ENCODE data around the gene CCDC61.

Gene CCDC61

DNA sequence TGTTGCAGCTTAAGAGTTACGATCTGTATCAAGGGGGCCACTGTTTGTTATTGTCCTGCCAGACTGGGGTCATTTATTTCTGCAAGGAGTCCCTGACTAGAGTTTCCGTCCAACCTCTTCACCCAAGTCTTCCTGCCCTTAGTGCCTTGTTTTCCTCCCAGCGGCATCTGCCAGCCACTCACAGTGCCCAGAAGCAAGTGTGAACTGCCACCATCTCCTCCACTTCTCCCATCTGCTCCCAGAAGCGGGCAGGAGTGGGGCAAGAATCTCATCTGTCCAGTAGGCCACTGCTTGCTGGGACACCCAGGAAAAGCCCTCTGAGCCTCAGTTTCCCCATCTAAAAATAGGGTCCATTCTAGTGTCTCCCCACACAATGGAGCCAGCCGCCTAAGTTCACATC is 25.6 kb upstream of the CCDC61 start:
- Mint-ChIP-seq H3K4me1 (ENCODE audit: low read depth) (peaks cover 19% of the 10 kb centered on the region), H3K27me3 (peaks cover 70% of the 10 kb centered on the region), H3K27ac (no peak overlapping the region), H3K36me3 (ENCODE audit: low read depth) (no peaks in the 10 kb centered on the region), H3K4me3 (no peak overlapping the region), H3K9me3 (no peaks in the 10 kb centered on the region)

- no peaks in the 10 kb centered on the region for H3K36me3 Mint-ChIP-seq (ENCODE audit: low read depth)
- no peak overlapping the region for H3K27ac Mint-ChIP-seq
- H3K9me3 Mint-ChIP-seq, result no peaks in the 10 kb centered on the region
- peaks cover 73% of the 10 kb centered on the region for H3K27me3 Mint-ChIP-seq
- peaks cover 19% of the 10 kb centered on the region for H3K4me1 Mint-ChIP-seq (ENCODE audit: low read depth)
- no peak overlapping the region for H3K4me3 Mint-ChIP-seq
These were observed 23.9 kb upstream of the CCDC61 start for GRCh38 chr19:45971260-45971902.

- Mint-ChIP-seq H3K27ac (peak overlapping the region; percentile 3), H3K36me3 (ENCODE audit: low read depth) (no peaks in the 10 kb centered on the region), H3K4me3 (peak overlapping the region; percentile 23), H3K27me3 (peaks cover 71% of the 10 kb centered on the region), H3K9me3 (no peaks in the 10 kb centered on the region), H3K4me1 (ENCODE audit: low read depth) (peaks cover 19% of the 10 kb centered on the region)
These were observed 23.0 kb upstream of the CCDC61 start for GRCh38 chr19:45972081-45972946.

DNA sequence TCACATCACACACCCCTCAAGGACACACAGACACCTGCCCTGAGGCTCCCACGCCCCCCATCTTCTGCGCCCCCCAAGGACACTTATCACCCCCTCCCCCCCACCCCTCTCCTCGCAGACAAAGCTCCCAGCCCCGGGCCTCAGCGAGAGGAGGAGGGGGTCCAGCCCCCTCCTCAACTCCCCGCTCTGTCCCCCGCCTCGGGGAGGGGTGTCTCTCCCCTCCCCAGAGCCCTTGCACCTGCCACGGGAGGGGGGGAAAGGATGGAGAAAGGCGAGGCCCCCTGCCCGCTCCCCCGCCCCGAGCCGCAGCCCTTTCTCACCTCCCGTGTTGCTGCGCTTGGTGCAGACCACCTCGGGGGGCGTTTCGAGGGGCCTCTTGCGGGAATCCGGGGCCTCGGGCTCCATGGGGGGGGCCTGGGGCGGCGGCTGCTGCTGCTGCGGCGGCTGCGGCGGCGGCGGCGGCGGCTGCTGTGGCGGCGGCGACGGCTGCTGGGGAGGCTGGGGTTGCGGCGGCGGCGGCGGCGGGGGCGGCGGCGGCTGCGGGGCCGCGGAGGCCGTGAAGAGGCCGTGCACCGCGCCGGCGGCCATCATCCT is 22.2 kb upstream of the CCDC61 start:
- Mint-ChIP-seq H3K9me3 (no peaks in the 10 kb centered on the region), H3K4me3 (no peak overlapping the region), H3K4me1 (ENCODE audit: low read depth) (peaks cover 19% of the 10 kb centered on the region), H3K36me3 (ENCODE audit: low read depth) (no peaks in the 10 kb centered on the region), H3K27me3 (peaks cover 73% of the 10 kb centered on the region), H3K27ac (no peak overlapping the region)

DNA sequence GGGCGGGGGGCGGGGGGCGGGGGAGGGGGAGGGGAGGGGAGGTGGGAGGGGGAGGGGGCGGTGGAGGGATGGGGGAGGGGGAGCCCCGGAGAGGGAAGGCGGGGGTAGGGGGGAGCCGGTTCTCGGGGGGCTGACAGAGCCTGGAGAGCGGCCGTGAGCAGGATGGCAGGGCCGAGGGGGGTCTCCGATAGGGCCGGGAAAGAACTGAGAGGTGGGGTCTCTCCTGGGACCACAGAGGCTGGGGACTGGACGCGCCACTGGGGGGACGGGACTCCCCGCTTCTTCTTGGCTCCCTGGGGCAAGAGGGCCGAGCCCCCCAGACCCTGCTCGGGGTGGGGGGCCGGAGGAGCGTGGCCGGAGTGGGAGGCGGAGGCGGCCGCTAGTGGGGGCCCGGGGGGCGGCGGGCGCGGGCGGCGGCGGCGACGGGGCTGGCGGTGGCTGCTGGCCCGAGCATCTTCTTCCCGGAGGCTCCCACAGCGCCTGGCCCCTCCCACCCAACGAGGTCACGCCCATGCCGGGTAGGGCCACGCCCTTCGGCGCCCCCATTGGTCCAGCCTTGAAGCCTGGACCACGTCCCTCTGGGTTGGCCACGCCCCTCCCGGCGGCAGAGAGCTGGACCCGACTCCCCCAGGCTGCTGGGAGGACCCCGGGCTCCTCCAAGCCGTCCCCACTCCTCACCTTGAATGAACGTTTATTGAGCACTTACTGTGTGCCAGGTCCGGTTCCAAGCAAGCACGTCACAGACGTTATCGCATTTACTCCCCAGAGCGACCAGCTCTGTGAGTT is 21.5 kb upstream of the CCDC61 start, which contains the start of gene NOVA2:
Gene NOVA2, minus strand, starts transcription at position 313 of the 786 bp plus-strand sequence. CDS start 514 bp downstream, outside the sequence.
- H3K4me3 Mint-ChIP-seq, result no peak within 1 kb of the TSS

DNA sequence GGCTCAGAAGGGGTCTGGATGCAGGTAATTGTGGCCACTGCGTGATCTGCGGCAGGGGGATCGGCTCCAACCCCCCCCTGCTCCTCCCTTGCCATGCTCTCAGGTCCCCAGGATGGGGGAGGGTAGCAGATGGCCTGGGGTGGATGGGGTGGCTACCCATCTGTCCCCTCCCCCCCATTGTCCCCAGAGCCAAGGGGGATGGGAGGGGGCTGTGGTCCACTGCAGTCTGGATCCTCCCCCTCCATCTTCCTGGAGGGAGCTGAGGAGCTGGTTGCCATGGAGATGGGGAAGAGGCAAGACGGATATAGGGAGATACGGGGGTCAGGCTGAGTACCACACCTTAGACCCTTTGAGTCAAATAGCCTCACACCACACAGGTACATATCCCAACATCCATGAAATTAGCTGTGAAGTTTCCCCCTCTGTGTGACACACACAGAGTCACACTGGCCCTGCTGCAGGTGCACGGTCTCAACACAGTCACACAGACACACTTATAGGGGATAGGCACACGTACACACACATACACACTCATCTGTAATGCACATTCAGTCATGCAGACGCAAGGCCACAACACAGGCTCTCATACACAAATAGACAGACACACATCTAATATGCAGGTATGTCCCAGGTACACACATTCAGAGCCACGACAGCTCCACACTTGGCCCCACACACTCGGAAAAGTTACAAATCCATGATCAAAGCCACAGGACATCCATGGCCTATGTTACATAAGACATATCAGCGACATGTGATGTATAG is 19.8 kb upstream of the CCDC61 start:
- H3K9me3 Mint-ChIP-seq, result no peaks in the 10 kb centered on the region
- no peak overlapping the region for H3K4me3 Mint-ChIP-seq
- peaks cover 54% of the 10 kb centered on the region for H3K27me3 Mint-ChIP-seq
- peaks cover 19% of the 10 kb centered on the region for H3K4me1 Mint-ChIP-seq (ENCODE audit: low read depth)
- H3K36me3 Mint-ChIP-seq (ENCODE audit: low read depth), result no peaks in the 10 kb centered on the region
- no peak overlapping the region for H3K27ac Mint-ChIP-seq

More for the DNA sequence above, 21.5 kb upstream of the CCDC61 start, which contains the start of gene NOVA2:
- no peaks in the 10 kb centered on the region for H3K9me3 Mint-ChIP-seq
- H3K36me3 Mint-ChIP-seq (ENCODE audit: low read depth), result no peaks in the 10 kb centered on the region
- peaks cover 19% of the 10 kb centered on the region for H3K4me1 Mint-ChIP-seq (ENCODE audit: low read depth)
- peaks cover 71% of the 10 kb centered on the region for H3K27me3 Mint-ChIP-seq
- no peak within 1 kb of the TSS for H3K27ac Mint-ChIP-seq

DNA sequence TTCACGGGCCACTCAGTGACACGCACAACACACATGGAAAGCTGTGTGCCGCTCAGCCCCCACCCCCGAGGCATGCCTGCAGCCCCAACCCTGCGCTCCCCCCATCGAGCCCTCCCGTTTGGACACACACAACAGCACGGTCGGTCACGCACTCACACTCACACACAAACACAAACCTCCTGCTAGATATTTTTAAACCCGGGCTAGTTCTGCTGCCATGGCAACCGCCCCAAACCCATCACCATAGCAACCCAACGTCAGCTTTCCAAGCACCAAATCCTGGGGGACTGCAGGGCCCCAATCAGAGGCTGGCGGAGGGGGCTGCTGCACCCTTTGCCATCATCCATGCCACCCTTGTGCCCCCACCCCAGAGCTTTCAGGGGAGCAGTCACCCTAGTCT is 19.1 kb upstream of the CCDC61 start:
- Mint-ChIP-seq H3K4me3 (no peak overlapping the region), H3K27me3 (peaks cover 52% of the 10 kb centered on the region)

DNA sequence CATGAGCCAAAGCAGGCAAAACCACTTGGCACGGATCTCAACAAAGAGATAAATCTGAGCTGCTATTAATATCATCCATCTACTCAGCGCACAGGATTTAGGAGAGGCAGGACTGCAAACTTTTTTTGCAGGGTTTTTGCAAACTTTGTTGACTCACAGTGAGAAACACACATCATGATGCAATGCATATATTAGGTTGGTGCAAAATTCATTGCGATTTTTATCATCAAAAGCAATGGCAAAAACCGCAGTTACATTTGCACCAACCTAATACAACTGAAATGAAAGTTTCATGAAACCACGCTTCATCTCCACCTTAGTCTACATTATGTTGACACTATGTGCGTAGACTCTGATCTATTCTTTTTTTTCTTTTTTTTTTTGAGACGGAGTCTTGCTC is 17.1 kb upstream of the CCDC61 start:
- no peak overlapping the region for H3K27ac Mint-ChIP-seq
- peaks cover 3% of the 10 kb centered on the region for H3K4me1 Mint-ChIP-seq (ENCODE audit: low read depth)
- H3K9me3 Mint-ChIP-seq, result no peaks in the 10 kb centered on the region
- no peaks in the 10 kb centered on the region for H3K36me3 Mint-ChIP-seq (ENCODE audit: low read depth)
- H3K27me3 Mint-ChIP-seq, result peaks cover 45% of the 10 kb centered on the region
- H3K4me3 Mint-ChIP-seq, result no peak overlapping the region

More for the DNA sequence above, 19.1 kb upstream of the CCDC61 start:
- H3K27ac Mint-ChIP-seq, result no peak overlapping the region
- no peaks in the 10 kb centered on the region for H3K9me3 Mint-ChIP-seq
- no peaks in the 10 kb centered on the region for H3K36me3 Mint-ChIP-seq (ENCODE audit: low read depth)
- H3K4me1 Mint-ChIP-seq (ENCODE audit: low read depth), result peaks cover 17% of the 10 kb centered on the region

DNA sequence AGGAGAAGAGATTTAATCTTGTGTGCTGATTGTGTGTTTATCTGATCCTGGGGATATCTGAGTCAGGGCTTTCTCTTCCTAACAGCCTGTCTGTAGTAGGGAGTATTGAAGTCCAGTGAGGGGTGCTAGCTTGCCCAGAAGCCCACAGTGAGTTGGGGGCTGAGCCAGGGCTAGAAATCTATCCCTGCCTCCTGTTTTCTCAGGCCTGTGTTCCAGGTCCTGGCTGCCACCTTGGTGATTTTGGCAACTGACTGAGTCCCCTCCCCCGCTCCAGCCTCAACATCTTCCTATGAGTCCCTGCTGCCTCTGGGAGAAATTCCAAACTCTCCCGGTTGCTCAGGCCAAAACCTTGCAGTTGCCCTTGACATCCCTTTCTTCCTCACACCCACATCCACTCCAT is 13.9 kb upstream of the CCDC61 start:
- Mint-ChIP-seq H3K27ac (no peak overlapping the region), H3K36me3 (ENCODE audit: low read depth) (no peaks in the 10 kb centered on the region), H3K4me1 (ENCODE audit: low read depth) (no peaks in the 10 kb centered on the region), H3K27me3 (peaks cover 32% of the 10 kb centered on the region), H3K4me3 (no peak overlapping the region), H3K9me3 (peaks cover 4% of the 10 kb centered on the region)

DNA sequence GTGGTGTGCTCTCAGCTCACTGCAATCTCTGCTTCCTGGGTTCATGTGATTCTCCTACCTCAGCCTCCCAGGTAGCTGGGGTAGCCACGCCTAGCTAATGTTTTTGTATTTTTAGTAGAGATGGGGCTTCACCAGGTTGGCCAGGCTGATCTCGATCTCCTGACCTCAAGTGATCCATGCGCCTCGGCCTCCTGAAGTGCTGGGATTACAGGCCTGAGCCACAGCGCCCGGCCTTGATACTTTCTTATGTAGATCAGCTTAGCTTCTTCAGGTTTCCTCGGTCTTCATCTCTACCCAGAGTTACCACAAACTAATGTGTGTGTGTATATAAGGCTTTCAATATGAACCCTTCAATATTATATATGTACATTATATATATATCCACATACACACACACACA is 9.9 kb upstream of the CCDC61 start:
- no peaks in the 10 kb centered on the region for H3K4me1 Mint-ChIP-seq (ENCODE audit: low read depth)
- no peaks in the 10 kb centered on the region for H3K36me3 Mint-ChIP-seq (ENCODE audit: low read depth)

DNA sequence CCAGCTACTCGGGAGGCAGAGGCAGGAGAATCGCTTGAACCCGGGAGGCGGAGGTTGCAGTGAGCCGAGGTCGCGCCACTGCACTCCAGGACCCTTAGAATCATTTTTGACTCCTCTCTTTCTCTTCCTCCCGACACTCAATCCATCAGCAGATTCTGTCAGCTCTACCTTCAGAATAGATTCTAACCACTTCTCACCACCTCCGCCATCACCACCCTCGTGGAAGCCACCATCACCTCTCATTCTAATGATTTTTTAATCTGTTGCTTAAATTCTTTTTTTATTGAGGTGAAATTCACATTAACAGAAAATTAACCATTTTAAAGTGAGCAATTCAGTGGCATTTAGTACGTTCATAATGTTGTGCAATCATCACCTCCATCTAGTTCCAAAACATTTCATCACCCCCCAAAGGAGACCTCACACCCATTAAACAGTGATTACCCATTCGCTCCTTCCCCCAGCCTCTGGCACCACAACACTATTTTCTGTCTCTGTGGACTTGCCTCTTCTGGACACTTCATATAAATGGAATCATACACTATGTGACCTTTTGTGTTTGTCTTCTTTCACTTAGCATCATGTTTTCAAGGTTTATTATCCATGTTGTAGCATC is 5.0 kb upstream of the CCDC61 start:
- H3K27ac Mint-ChIP-seq, result no peak overlapping the region
- no peaks in the 10 kb centered on the region for H3K9me3 Mint-ChIP-seq
- H3K4me1 Mint-ChIP-seq (ENCODE audit: low read depth), result no peaks in the 10 kb centered on the region
- no peak overlapping the region for H3K4me3 Mint-ChIP-seq
- peaks cover 17% of the 10 kb centered on the region for H3K27me3 Mint-ChIP-seq
- no peaks in the 10 kb centered on the region for H3K36me3 Mint-ChIP-seq (ENCODE audit: low read depth)

More for the DNA sequence above, 9.9 kb upstream of the CCDC61 start:
- Mint-ChIP-seq H3K9me3 (peaks cover 4% of the 10 kb centered on the region), H3K4me3 (no peak overlapping the region), H3K27me3 (peaks cover 33% of the 10 kb centered on the region), H3K27ac (no peak overlapping the region)

DNA sequence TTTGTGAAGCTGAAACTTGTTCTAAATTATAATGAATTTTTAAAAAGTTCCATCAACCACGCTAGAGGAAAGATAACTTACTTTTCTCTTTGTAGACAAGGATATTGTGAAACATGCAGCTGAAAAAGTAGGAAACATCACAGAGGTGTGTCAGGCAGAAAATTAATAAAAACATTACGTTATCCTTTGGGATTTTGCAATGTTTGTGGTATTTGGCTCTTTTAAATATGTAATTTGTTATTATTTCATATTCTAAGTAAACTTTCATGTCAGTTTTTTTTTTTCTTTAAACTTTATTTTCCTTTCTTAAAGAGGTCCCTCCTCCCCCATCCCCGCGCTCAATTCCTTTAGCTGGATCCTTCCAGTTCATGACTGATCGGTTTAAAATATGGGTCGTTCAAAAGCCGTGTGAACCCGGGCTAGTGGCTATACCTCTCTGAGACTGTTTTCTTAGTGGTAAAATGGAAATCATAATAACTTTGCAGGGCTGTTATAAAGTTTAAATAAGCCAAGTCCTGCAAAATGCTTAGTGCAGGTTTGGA is 740 bp upstream of the CCDC61 start:
- no peak overlapping the region for H3K4me3 Mint-ChIP-seq
- peaks cover 7% of the 10 kb centered on the region for H3K27me3 Mint-ChIP-seq
- no peak overlapping the region for H3K27ac Mint-ChIP-seq
- H3K4me1 Mint-ChIP-seq (ENCODE audit: low read depth), result peaks cover 23% of the 10 kb centered on the region
- peaks cover 7% of the 10 kb centered on the region for H3K36me3 Mint-ChIP-seq (ENCODE audit: low read depth)
- no peaks in the 10 kb centered on the region for H3K9me3 Mint-ChIP-seq

- Mint-ChIP-seq H3K36me3 (ENCODE audit: low read depth) (peaks cover 7% of the 10 kb centered on the region), H3K4me3 (no peak overlapping the region), H3K9me3 (no peaks in the 10 kb centered on the region), H3K4me1 (ENCODE audit: low read depth) (peaks cover 36% of the 10 kb centered on the region), H3K27me3 (no peaks in the 10 kb centered on the region), H3K27ac (no peak overlapping the region)
These were observed 583 bp downstream of the CCDC61 start for GRCh38 chr19:45995715-45996385.

Measured in stimulated activated naive CD8-positive, alpha-beta T cell treated with anti-CD3 and anti-CD28 coated beads, Interleukin-15, Interleukin-2, amounts not matched to agents 100 ng/mL and 50 ng/mL, for 24 hours (primary cell).